Right lobe of liver (tissue), 6 donors: ENCODE results near the gene ADGRD1. TPM values are rescaled to one million over a fixed set of nuclear protein-coding genes. Genes with fewer than 3 reads are reported as not detected.

Source experiments
- ATAC-seq, 4 donors: fragments of 200-7000 bp; cut with Tn5 transposase; one replicate each; pipeline ENCODE4 v1.9.1; 2020; ENCODE audit warnings: mild to moderate bottlenecking in 4 of 4, moderate library complexity in 4 of 4
- DNase-seq, 3 donors: peaks; one replicate each; pipeline ENCODE4 v3.0.0-alpha.2; 2020
- H3K27ac ChIP-seq, 3 donors: fragments of 200-600 bp; one replicate each; pipeline ENCODE4 v1.8.0; 2022
- H3K27me3 ChIP-seq, 2 donors: fragments of 200-600 bp; one replicate each; pipeline ENCODE4 v1.8.0; 2022
- H3K36me3 ChIP-seq, 4 donors: fragments of 200-600 bp; sonication (generic) in 1 of 4; one replicate each; pipeline versions ENCODE4 v1.5.1 to v1.8.0; 2017 to 2022; ENCODE audit warnings: control low read depth in 1 of 4
- H3K4me1 ChIP-seq, 4 donors: fragments of 200-600 bp; sonication (generic) in 1 of 4; one replicate each; pipeline versions ENCODE4 v1.5.1 to v1.8.0; 2017 to 2022; ENCODE audit warnings: control low read depth in 1 of 4
- H3K4me3 ChIP-seq, 3 donors: fragments of 200-600 bp; one replicate each; pipeline ENCODE4 v1.8.0; 2022
- H3K9me3 ChIP-seq, 4 donors: fragments of 200-600 bp; sonication (generic) in 1 of 4; one replicate each; pipeline versions ENCODE4 v1.5.1 to v1.8.0; 2017 to 2022; ENCODE audit warnings: control low read depth in 1 of 4
- CTCF ChIP-seq, 4 donors: fragments of 200-600 bp in 3 of 4; fragments of 450-650 bp in 1 of 4; IDR thresholded peaks; one replicate each; pipeline versions ENCODE4 v1.5.1 to v1.8.0; 2016 to 2022; ENCODE audit warnings: antibody characterized with exemption in 4 of 4, mild to moderate bottlenecking in 2 of 4
- POLR2A ChIP-seq: fragments of 450-650 bp; IDR thresholded peaks from one replicate; pipeline ENCODE4 v1.6.1; 2017; ENCODE audit warnings: antibody characterized with exemption, mild to moderate bottlenecking
- WGBS: methylation state at CpG from one replicate; pipeline ENCODE4 v1.1.6; 2018; ENCODE audit warnings: low coverage, low lambda C conversion rate; ENCODE audit not compliant: insufficient coverage; ENCODE audit errors: missing lambda C conversion rate; 5-methylcytosine and 5-hydroxymethylcytosine counted together
- intact Hi-C, 2 donors: fragments of 100-400 bp; cut with DNase I; formaldehyde crosslinking; loops; one replicate each; pipeline versions ENCODE4 v1.11.2 to v1.14.1; 2022
- total RNA-seq, 6 experiments: library from RNA; depleted of rRNA in 2 of 6; stranded (reverse); fragments of >200 nt in 2 of 6; fragmentation: NEBNext Ultra II Directional in 3 of 6; extraction: Animal tissue kit (Norgen Biotek cat#: 25700) in 3 of 6; gene quantifications; one replicate each; pipeline versions ENCODE4 v1.1.0 to v1.2.4, GENCODE V29; 2016 to 2023
- donor health status: DM: no; HTN: yes; CAD: no.
- donor health status: DM: no; HTN: no; CAD: no.
- donor health status: DM: no; HTN: no; CAD: no.
- donor health status: DM: no; HTN: yes; CAD: no.
- donor health status: DM: no; HTN: yes; CAD: no.

The ADGRD1 gene
- total RNA-seq, 6 experiments from 2014 or later = 4.7 to 17.0 (median 10.9) TPM

GRCh38 chr12:131030472-131031328, 77.0 kb downstream of the ADGRD1 start:
- ATAC-seq (no peak), DNase-seq (no peak)
- no peaks in the 10 kb centered on the region for H3K27me3 ChIP-seq
- no peak overlapping the region for H3K27ac ChIP-seq
- TF ChIP-seq POLR2A (no peak), CTCF (IDR thresholded peaks at IDR 0.05) (no peak)
- intact Hi-C loops = no loop called here
- H3K9me3 ChIP-seq = no peaks in the 10 kb centered on the region
- H3K4me1 ChIP-seq = no peaks in the 10 kb centered on the region
- H3K36me3 ChIP-seq = no peaks in the 10 kb centered on the region
- no peak overlapping the region for H3K4me3 ChIP-seq
- WGBS = 90% methylated on average over 9 of the region's 35 CpGs

GRCh38 chr12:131032082-131032750, 78.5 kb downstream of the ADGRD1 start:
- H3K27ac ChIP-seq = no peak overlapping the region
- no peaks in the 10 kb centered on the region for H3K36me3 ChIP-seq
- H3K4me1 ChIP-seq = no peaks in the 10 kb centered on the region
- H3K9me3 ChIP-seq = no peaks in the 10 kb centered on the region
- intact Hi-C loops = no loop called here
- H3K27me3 ChIP-seq = no peaks in the 10 kb centered on the region
- TF ChIP-seq POLR2A = no peak
- no peak for TF ChIP-seq CTCF (IDR thresholded peaks at IDR 0.05)
- no peak overlapping the region for H3K4me3 ChIP-seq
- DNase-seq (no peak), ATAC-seq (no peak)
- 85% methylated on average over 19 of the region's 28 CpGs for WGBS

- no peaks in the 10 kb centered on the region for H3K27me3 ChIP-seq
- intact Hi-C loops = no loop called here
- no peak overlapping the region for H3K4me3 ChIP-seq
- no peaks in the 10 kb centered on the region for H3K4me1 ChIP-seq
- H3K9me3 ChIP-seq = no peaks in the 10 kb centered on the region
- WGBS = no CpG with 5 or more reads among the region's 16 CpGs
- no peaks in the 10 kb centered on the region for H3K36me3 ChIP-seq
- TF ChIP-seq POLR2A (no peak), CTCF (IDR thresholded peaks at IDR 0.05) (no peak)
- DNase-seq (no peak), ATAC-seq (no peak)
- H3K27ac ChIP-seq = no peak overlapping the region
Measured at GRCh38 chr12:131033486-131033885, 79.8 kb downstream of the ADGRD1 start.

- WGBS = 78% methylated on average over 7 of the region's 30 CpGs
- no peak for TF ChIP-seq CTCF (IDR thresholded peaks at IDR 0.05)
- TF ChIP-seq POLR2A = no peak
- H3K36me3 ChIP-seq = no peaks in the 10 kb centered on the region
- H3K9me3 ChIP-seq = no peaks in the 10 kb centered on the region
- intact Hi-C loops = no loop called here
- no peak overlapping the region for H3K27ac ChIP-seq
- H3K4me1 ChIP-seq = no peaks in the 10 kb centered on the region
- DNase-seq = no peak
- H3K4me3 ChIP-seq = no peak overlapping the region
- H3K27me3 ChIP-seq = no peaks in the 10 kb centered on the region
- ATAC-seq = no peak
Measured at GRCh38 chr12:131033886-131034482, 80.3 kb downstream of the ADGRD1 start.
